ENCODE results near the gene PKD1.

The PKD1 gene

GRCh38 chr16:2070576-2071453 is 64.9 kb downstream of the PKD1 start:
- no peak for DNase-seq

- no peak for DNase-seq
Measured at GRCh38 chr16:2066139-2066538, 69.6 kb downstream of the PKD1 start.

GRCh38 chr16:2064368-2064945 is 71.2 kb downstream of the PKD1 start:
- DNase-seq: no peak

- no peak for DNase-seq
Measured at GRCh38 chr16:2063861-2064260, 71.8 kb downstream of the PKD1 start.

GRCh38 chr16:2062801-2063200 is 72.9 kb downstream of the PKD1 start:
- no peak for DNase-seq

- no peak for DNase-seq
Measured at GRCh38 chr16:2061526-2061925, 74.2 kb downstream of the PKD1 start.

GRCh38 chr16:2061023-2061422 is 74.7 kb downstream of the PKD1 start:
- DNase-seq: no peak

GRCh38 chr16:2060346-2060745 is 75.4 kb downstream of the PKD1 start:
- DNase-seq: no peak

- no peak for DNase-seq
Measured at GRCh38 chr16:2058872-2059271, 76.8 kb downstream of the PKD1 start.

- DNase-seq: no peak
Measured at GRCh38 chr16:2058420-2058819, 77.3 kb downstream of the PKD1 start.

GRCh38 chr16:2057438-2057837 is 78.3 kb downstream of the PKD1 start:
- DNase-seq: no peak

- no peak for DNase-seq
Measured at GRCh38 chr16:2056681-2057407, 78.9 kb downstream of the PKD1 start.

- DNase-seq: no peak
Measured at GRCh38 chr16:2056077-2056476, 79.6 kb downstream of the PKD1 start.

- DNase-seq: peak; percentile 93
Measured at GRCh38 chr16:2054543-2055245, 81.0 kb downstream of the PKD1 start.

- no peak for DNase-seq
Measured at GRCh38 chr16:2053897-2054296, 81.8 kb downstream of the PKD1 start.

GRCh38 chr16:2053211-2053610 is 82.5 kb downstream of the PKD1 start:
- DNase-seq: no peak

- DNase-seq: no peak
Measured at GRCh38 chr16:2048116-2048543, 87.6 kb downstream of the PKD1 start.

GRCh38 chr16:2047330-2048115 is 88.2 kb downstream of the PKD1 start, which contains the start of the genes NTHL1 and TSC2:
Gene NTHL1, minus strand, starts transcription at chr16:2047834. Its CDS starts 11 bp downstream, at chr16:2047823.
Gene TSC2, plus strand, starts transcription at chr16:2047985. Its CDS starts 631 bp downstream, at chr16:2048616.
- DNase-seq: peak; percentile 91

GRCh38 chr16:2046893-2047329 is 88.8 kb downstream of the PKD1 start:
- peak; percentile 64 for DNase-seq

- DNase-seq: no peak
Measured at GRCh38 chr16:2045965-2046892, 89.5 kb downstream of the PKD1 start.

- DNase-seq: no peak
Measured at GRCh38 chr16:2044541-2044940, 91.2 kb downstream of the PKD1 start.

All from NCI-H2029 (cell line).